ENCODE data around the gene LIN7A.
"Not testable (repeated sequence)": the region's sequence is repeated elsewhere in the genome, so short reads cannot be mapped to it uniquely, and the experiment has no call there.

The LIN7A gene

GRCh38 chr12:80802652-80803400 lies 134.9 kb downstream of the LIN7A start:
- DNase-seq: no peak

GRCh38 chr12:80798281-80798680 lies 139.5 kb downstream of the LIN7A start:
- DNase-seq: no peak

GRCh38 chr12:80794551-80794950 lies 143.2 kb downstream of the LIN7A start:
- no peak for DNase-seq

DNA sequence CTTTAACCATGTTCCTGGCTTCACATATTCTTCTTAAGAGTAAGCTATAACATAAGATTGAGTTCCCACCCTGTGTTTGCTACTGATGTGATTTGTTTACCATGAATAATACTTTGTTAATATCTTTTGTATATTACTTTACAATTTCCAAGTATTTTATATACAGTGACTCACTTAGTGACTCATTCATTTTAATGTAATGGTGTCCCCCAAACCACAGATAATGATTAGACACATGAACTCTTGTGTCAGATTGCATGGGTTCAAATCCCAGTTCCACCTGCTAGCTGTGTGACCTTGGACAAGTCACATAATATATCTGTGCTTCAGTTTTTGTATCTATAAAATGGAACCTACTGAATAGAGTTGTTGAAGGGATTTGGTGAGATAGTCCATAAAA lies 144.9 kb downstream of the LIN7A start:
- peak; percentile 53 for DNase-seq

GRCh38 chr12:80791863-80792262 lies 145.9 kb downstream of the LIN7A start:
- DNase-seq: no peak

DNA sequence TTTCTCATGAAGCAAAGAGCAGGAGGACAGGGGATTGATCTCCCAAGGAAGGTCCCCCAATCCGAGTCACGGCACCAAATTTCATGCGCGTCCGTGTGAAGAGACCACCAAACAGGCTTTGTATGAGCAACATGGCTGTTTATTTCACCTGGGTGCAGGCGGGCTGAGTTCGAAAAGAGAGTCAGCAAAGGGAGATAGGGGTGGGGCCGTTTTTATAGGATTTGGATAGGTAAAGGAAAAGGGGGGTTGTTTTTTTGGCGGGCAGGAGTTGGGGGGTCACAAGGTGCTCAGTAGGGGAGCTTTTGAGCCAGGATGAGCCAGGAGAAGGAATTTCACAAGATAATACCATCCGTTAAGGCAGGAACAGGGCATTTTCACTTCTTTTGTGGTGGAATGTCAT lies 149.3 kb downstream of the LIN7A start:
- DNase-seq: not testable (repeated sequence)

DNA sequence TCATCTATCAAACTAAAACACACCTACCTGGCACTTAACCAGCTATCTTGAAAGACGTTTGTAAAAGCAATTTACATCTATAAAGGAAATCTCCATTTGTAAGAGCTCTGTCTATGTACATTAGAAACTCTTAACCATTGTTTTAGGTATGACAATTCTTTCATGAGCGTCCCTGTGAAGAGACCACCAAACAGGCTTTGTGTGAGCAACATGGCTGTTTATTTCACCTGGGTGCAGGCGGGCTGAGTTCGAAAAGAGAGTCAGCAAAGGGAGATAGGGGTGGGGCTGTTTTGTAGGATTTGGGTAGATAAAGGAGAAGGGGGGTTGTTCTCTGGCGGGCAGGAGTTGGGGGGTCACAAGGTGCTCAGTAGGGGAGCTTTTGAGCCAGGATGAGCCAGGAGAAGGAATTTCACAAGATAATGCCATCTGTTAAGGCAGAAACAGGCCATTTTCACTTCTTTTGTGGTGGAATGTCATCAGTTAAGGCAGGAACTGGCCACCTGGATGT lies 154.7 kb downstream of the LIN7A start:
- DNase-seq: not testable (repeated sequence)

DNA sequence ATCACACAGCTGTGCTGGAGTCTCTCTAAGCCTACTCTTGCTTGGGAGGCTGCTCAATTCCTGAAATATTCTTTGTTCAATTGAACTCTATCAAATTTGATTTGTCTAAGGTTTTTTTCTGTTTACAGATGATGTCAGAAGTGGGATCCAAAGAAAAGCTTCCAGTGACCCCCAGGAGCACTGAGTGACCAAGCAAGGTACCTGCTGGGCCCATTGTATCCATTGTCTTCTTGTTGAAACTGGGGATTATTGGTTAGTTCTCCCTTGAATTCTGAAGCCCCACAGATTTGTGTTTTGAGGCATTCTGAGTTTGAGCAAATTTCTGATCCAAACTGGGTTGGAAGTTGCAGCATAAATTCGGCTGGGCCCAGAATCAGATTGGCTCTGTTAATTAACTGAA lies 156.4 kb downstream of the LIN7A start:
- no peak for DNase-seq

- DNase-seq: no peak
Observed at GRCh38 chr12:80780746-80781145, 157.0 kb downstream of the LIN7A start.

GRCh38 chr12:80778005-80778541 lies 159.7 kb downstream of the LIN7A start:
- DNase-seq: peak; percentile 86

DNA sequence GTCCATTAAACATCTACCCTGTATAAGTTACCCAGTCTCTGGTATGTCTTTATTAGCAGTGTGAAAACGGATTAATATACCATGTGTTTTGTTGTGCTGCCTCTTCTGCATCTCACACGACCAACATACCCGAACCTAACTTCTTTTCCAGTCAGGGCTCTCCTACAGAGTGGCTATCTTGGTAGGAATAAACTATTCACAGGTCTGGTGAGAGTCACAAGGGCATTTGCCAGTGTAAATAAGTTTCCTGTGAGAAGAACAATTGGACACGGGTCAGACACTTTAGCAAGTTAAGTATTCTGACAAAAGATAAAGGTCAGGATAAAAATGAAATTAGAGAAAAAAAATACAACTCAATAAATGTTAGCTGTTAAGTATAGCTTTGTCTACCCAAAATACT lies 160.1 kb downstream of the LIN7A start:
- no peak for DNase-seq

DNA sequence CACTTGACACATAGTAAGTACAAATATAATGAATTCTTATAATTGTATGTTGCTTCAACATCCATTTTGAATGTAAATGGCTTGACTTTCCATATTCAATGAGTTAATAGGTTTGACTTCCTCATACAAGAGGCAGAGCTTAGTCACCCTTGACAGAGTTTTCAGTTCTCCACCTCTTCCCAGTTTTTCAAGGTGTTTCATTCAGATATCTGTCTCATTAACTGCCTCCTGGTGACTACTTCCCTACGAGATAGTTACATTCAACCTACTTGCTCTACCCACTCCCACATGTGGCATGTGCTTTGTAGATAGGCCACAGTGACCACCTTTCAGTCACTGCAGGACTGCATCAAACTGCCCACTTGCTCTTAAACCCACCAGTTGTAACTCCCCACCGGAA lies 161.0 kb downstream of the LIN7A start:
- no peak for DNase-seq

- DNase-seq: no peak
Observed at GRCh38 chr12:80770958-80771357, 166.8 kb downstream of the LIN7A start.

- no peak for DNase-seq
Observed at GRCh38 chr12:80769553-80770140, 168.1 kb downstream of the LIN7A start.

DNA sequence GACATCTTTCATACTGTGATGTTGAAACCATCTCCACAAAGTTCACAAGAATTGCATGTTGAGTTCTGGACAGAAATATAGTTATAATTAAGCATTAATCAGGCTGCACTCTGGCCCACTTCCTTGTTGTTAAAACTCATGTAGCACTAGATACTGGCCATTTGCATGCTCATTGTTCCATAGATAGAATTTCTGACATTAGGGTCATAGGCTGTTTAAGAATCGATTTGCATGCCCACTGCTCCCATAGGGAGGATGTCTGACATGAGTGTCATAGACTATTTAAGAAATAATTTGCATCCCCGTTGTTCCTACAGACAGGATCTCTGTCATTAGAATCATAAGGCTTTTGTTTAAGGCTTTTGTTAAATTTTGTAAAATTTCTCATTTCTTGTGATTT lies 170.8 kb downstream of the LIN7A start:
- DNase-seq: no peak

DNA sequence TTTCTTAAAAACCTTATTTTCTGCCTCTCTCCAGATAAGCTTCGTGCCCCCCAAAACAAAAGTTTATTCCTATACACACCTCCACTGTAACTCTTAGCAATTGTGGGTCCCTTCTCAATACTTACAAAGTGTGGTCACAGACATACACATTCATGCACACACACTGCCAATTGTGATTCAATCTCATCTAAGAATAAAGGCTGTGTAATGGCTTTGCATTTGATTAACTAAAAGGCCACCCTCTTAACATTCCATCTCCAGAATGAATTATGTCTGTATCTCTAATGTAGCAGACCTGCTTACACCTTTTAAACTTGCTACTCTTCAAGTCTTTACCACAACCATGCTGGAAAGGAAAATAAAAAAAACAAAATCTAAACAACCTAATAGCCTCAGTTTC lies 171.5 kb downstream of the LIN7A start:
- DNase-seq: no peak

- DNase-seq: peak; percentile 60
Observed at GRCh38 chr12:80763874-80764273, 173.9 kb downstream of the LIN7A start.

- peak; percentile 92 for DNase-seq
Observed at GRCh38 chr12:80761838-80762237, 175.9 kb downstream of the LIN7A start.

DNA sequence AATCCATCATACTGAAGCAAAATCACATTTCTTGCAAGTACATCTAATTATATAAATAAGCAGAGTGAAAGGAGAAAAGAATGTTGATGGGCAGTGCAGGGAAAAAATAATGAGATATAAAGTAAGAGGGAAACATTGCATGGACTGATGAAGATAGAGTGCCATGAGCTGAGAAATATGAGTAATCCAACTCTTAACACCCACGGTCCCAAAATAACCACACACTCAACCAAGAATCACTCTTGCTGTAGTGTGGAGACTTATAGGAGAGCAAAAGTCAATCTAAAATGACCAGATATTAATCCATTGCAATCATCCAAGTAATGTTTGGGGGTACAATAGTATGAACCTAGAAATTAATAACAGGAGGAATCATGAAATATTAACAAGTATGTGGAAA lies 180.9 kb downstream of the LIN7A start:
- peak; percentile 63 for DNase-seq

DNA sequence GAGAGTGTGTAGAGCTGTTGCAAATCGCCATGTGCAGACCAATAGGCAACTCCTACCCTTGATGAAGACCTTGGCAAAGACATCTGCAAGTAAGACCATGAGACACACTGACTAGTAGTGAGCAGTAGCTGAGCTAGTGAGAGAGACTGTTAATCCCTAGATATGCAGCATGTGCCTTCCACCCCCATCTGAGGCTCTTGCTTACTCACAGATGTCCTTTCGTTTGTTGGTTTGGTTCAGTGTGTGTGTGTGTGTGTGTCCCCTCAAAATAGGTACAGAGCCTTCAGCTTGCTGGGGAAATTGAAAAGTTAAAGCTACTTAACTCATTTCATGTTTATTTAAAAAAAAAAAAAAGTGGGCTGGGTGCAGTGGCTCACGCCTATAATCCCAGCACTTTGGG lies 183.5 kb downstream of the LIN7A start:
- no peak for DNase-seq

GRCh38 chr12:80752464-80752863 lies 185.3 kb downstream of the LIN7A start:
- peak; percentile 54 for DNase-seq

GRCh38 chr12:80749456-80749855 lies 188.3 kb downstream of the LIN7A start:
- no peak for DNase-seq

GRCh38 chr12:80747800-80748199 lies 189.9 kb downstream of the LIN7A start:
- no peak for DNase-seq

- DNase-seq: no peak
Observed at GRCh38 chr12:80745851-80746505, 191.8 kb downstream of the LIN7A start.

Measured in HCEC 1CT (cell line).